HCT116 (cell line): ENCODE data around the gene ERBB3. TPM values are rescaled to one million over a fixed set of nuclear protein-coding genes. Genes with fewer than 3 reads are reported as not detected.

Experiments used
- ATAC-seq: fragments of 200-7000 bp; cut with Tn5 transposase; 2 replicates; pipeline ENCODE4 v1.9.1; 2020; ENCODE audit warnings: mild to moderate bottlenecking, moderate library complexity
- BruUV-seq: library from RNA; stranded (reverse); fragments of 400-500 nt; replicated peaks from 2 replicates; lab custom pipeline; 2021; lab: Mats Ljungman, UMichigan
- CTCF ChIA-PET: fragments of 300-600 bp; sonication (Branson Sonifier 250); formaldehyde crosslinking; loops from one replicate; lab custom pipeline; 2021; ENCODE audit warnings: antibody characterized with exemption; lab: Charles Lee
- POLR2A ChIA-PET: fragments of 300-600, 350-600 bp; sonication (Branson Sonifier 250); formaldehyde crosslinking; loops from one replicate; lab custom pipeline; 2021; ENCODE audit warnings: antibody characterized with exemption; lab: Charles Lee
- RAD21 ChIA-PET, 2 experiments: fragments of 300-600 bp; sonication (Branson Sonifier 250); formaldehyde crosslinking; loops; one replicate each; lab custom pipeline; 2023; ENCODE audit warnings: low total read pairs in 2 of 2; ENCODE audit not compliant: uncharacterized antibody in 2 of 2, unreplicated experiment in 2 of 2, low non-redundant PET in 1 of 2; lab: Charles Lee
- DNase-seq: peaks from one replicate; pipeline ENCODE4 v3.0.0-alpha.2; 2010; ENCODE audit warnings: low read depth, low spot score
- H2AFZ ChIP-seq: fragments of 200-600 bp; shearing (Covaris generic), sonication (generic); 2 replicates; pipeline ENCODE4 v1.6.1; 2017; ENCODE audit warnings: low read depth, mixed run types, mixed read lengths, antibody characterized with exemption, low read length; ENCODE audit not compliant: poor library complexity, severe bottlenecking
- H3K27ac ChIP-seq: 2 replicates; pipeline ENCODE4 v1.5.1; 2012; ENCODE audit warnings: low read depth, low read length
- H3K27me3 ChIP-seq: fragments of 200-600 bp; sonication (generic); 2 replicates; pipeline ENCODE4 v1.6.1; 2016; ENCODE audit warnings: mixed run types, low read length, mixed read lengths; ENCODE audit not compliant: insufficient read depth
- H3K36me3 ChIP-seq, 2 experiments: fragments of 200-500 bp in 1 of 2; fragments of 200-600 bp in 1 of 2; sonication (Bioruptor generic) in 1 of 2; sonication (generic) in 1 of 2; 2 replicates each; pipeline versions ENCODE4 v1.5.1 to v1.6.1; 2014 to 2016; ENCODE audit warnings: low read length in 2 of 2, inconsistent platforms in 1 of 2, mixed read lengths in 1 of 2, mixed run types in 1 of 2; ENCODE audit not compliant: insufficient read depth in 2 of 2, control insufficient read depth in 1 of 2
- H3K4me1 ChIP-seq, 2 experiments: fragments of 200-600 bp in 1 of 2; sonication (generic) in 1 of 2; 2 replicates each; pipeline versions ENCODE4 v1.5.1 to v1.6.1; 2012 to 2017; ENCODE audit warnings: low read length in 2 of 2, inconsistent platforms in 1 of 2, mild to moderate bottlenecking in 1 of 2, mixed read lengths in 1 of 2, mixed run types in 1 of 2, moderate library complexity in 1 of 2; ENCODE audit not compliant: insufficient read depth in 2 of 2, control insufficient read depth in 1 of 2
- H3K4me2 ChIP-seq: fragments of 200-600 bp; sonication (generic); 2 replicates; pipeline ENCODE4 v1.6.1; 2017; ENCODE audit warnings: mixed run types, low read length, mixed read lengths
- H3K4me3 ChIP-seq, 2 experiments: fragments of 200-600 bp in 1 of 2; sonication (generic) in 1 of 2; replicated peaks in 1 of 2; 2 replicates each; pipeline ENCODE4 v1.5.1; 2011 to 2016; ENCODE audit warnings: low read length in 2 of 2, control low read depth in 1 of 2, low read depth in 1 of 2, mild to moderate bottlenecking in 1 of 2, mixed read lengths in 1 of 2, mixed run types in 1 of 2
- H3K79me2 ChIP-seq: fragments of 200-600 bp; sonication (generic); 2 replicates; pipeline ENCODE4 v1.6.1; 2017; ENCODE audit warnings: mild to moderate bottlenecking, mixed run types, low read length, moderate library complexity, mixed read lengths; ENCODE audit not compliant: insufficient read depth
- H3K9ac ChIP-seq: fragments of 200-600 bp; sonication (generic); 2 replicates; pipeline ENCODE4 v1.6.1; 2016; ENCODE audit warnings: low read length, mixed read lengths
- H3K9me2 ChIP-seq: fragments of 200-600 bp; sonication (generic), shearing (Covaris generic); 2 replicates; pipeline ENCODE4 v1.6.1; 2017; ENCODE audit warnings: mixed run types, mild to moderate bottlenecking, moderate library complexity; ENCODE audit not compliant: insufficient read depth
- H3K9me3 ChIP-seq, 2 experiments: fragments of 200-500 bp in 1 of 2; fragments of 200-600 bp in 1 of 2; sonication (Bioruptor generic) in 1 of 2; sonication (generic) in 1 of 2; 2 replicates each; pipeline ENCODE4 v1.6.1; 2014 to 2017; ENCODE audit warnings: low read length in 2 of 2, mixed read lengths in 2 of 2, inconsistent platforms in 1 of 2, low read depth in 1 of 2, mild to moderate bottlenecking in 1 of 2, mixed run types in 1 of 2, moderate library complexity in 1 of 2; ENCODE audit not compliant: control insufficient read depth in 1 of 2, insufficient read depth in 1 of 2
- H4K20me1 ChIP-seq: fragments of 200-600 bp; sonication (generic), shearing (Covaris generic); 2 replicates; pipeline ENCODE4 v1.6.1; 2017; ENCODE audit warnings: mixed run types, mild to moderate bottlenecking, moderate library complexity; ENCODE audit not compliant: insufficient read depth
- CBX3 ChIP-seq: IDR thresholded peaks from 2 replicates; pipeline ENCODE4 v1.6.1; 2012; ENCODE audit warnings: low read depth
- CEBPB ChIP-seq: IDR thresholded peaks from 2 replicates; pipeline ENCODE4 v1.6.1; 2012; ENCODE audit warnings: low read depth
- EGR1 ChIP-seq: IDR thresholded peaks from 2 replicates; pipeline ENCODE4 v1.6.1; 2012; ENCODE audit warnings: low read depth
- ELF1 ChIP-seq: IDR thresholded peaks from 2 replicates; pipeline ENCODE4 v1.6.1; 2012; ENCODE audit warnings: low read depth, borderline replicate concordance
- EZH2phosphoT487 ChIP-seq: fragments of 200-600 bp; IDR thresholded peaks from 2 replicates; pipeline ENCODE4 v1.6.1; 2018; ENCODE audit warnings: antibody characterized with exemption, borderline replicate concordance
- FOSL1 ChIP-seq: IDR thresholded peaks from 2 replicates; pipeline ENCODE4 v1.6.1; 2012; ENCODE audit warnings: low read depth
- JUND ChIP-seq: IDR thresholded peaks from 2 replicates; pipeline ENCODE4 v1.6.1; 2012
- POLR2A ChIP-seq: IDR thresholded peaks from 2 replicates; pipeline ENCODE4 v1.7.0; 2011; ENCODE audit warnings: borderline replicate concordance; ENCODE audit not compliant: insufficient read depth, insufficient read length; ENCODE audit errors: extremely low read depth
- POLR2AphosphoS5 ChIP-seq: IDR thresholded peaks from 2 replicates; pipeline ENCODE4 v1.6.1; 2011; ENCODE audit warnings: mild to moderate bottlenecking, low read depth, low read length, moderate library complexity
- SP1 ChIP-seq: IDR thresholded peaks from 2 replicates; pipeline ENCODE4 v1.6.1; 2012; ENCODE audit warnings: low read depth
- SRF ChIP-seq: IDR thresholded peaks from 2 replicates; pipeline ENCODE4 v1.6.1; 2012; ENCODE audit warnings: low read depth
- ZFX ChIP-seq: fragments of 450-650 bp; IDR thresholded peaks from 2 replicates; pipeline ENCODE4 v1.6.1; 2017
- ZNF274 ChIP-seq: fragments of 200-500 bp; sonication (Bioruptor generic); IDR thresholded peaks from 2 replicates; pipeline ENCODE4 v1.6.1; 2014; ENCODE audit warnings: mild to moderate bottlenecking, low read depth, low read length, inconsistent platforms
- intact Hi-C: fragments of 100-400 bp; cut with micrococcal nuclease; formaldehyde crosslinking; loops from 2 replicates; pipeline ENCODE4 v1.10.0; 2022
- total RNA-seq: library from RNA; stranded (reverse); gene quantifications from one replicate; pipeline ENCODE4 v1.2.1, GENCODE V29; 2021; ENCODE audit not compliant: unreplicated experiment
- TF ChIP-seq, protein P1 (sequence below): IDR thresholded peaks from 2 replicates; pipeline ENCODE4 v1.6.1; 2012; ENCODE audit warnings: low read depth
- TF ChIP-seq, protein P2 (sequence below): IDR thresholded peaks from 2 replicates; pipeline ENCODE4 v1.6.1; 2012
- TF ChIP-seq, protein P3 (sequence below), 3 experiments: fragments of 200-600 bp in 1 of 3; sonication (generic) in 1 of 3; IDR thresholded peaks in 2 of 3; conservative IDR thresholded peaks in 1 of 3; 2 replicates each; pipeline ENCODE4 v1.5.1; 2012 to 2017; ENCODE audit warnings: low read depth in 2 of 3, low read length in 2 of 3, antibody characterized with exemption in 1 of 3, borderline replicate concordance in 1 of 3, control low read depth in 1 of 3, mild to moderate bottlenecking in 1 of 3, mixed read lengths in 1 of 3, mixed run types in 1 of 3, moderate library complexity in 1 of 3; ENCODE audit not compliant: insufficient read depth in 1 of 3
- TF ChIP-seq, protein P4 (sequence below): IDR thresholded peaks from 2 replicates; pipeline ENCODE4 v1.6.1; 2012

The ERBB3 gene
- total RNA-seq, 1 experiment from 2014 or later: 39.7 TPM

DNA sequence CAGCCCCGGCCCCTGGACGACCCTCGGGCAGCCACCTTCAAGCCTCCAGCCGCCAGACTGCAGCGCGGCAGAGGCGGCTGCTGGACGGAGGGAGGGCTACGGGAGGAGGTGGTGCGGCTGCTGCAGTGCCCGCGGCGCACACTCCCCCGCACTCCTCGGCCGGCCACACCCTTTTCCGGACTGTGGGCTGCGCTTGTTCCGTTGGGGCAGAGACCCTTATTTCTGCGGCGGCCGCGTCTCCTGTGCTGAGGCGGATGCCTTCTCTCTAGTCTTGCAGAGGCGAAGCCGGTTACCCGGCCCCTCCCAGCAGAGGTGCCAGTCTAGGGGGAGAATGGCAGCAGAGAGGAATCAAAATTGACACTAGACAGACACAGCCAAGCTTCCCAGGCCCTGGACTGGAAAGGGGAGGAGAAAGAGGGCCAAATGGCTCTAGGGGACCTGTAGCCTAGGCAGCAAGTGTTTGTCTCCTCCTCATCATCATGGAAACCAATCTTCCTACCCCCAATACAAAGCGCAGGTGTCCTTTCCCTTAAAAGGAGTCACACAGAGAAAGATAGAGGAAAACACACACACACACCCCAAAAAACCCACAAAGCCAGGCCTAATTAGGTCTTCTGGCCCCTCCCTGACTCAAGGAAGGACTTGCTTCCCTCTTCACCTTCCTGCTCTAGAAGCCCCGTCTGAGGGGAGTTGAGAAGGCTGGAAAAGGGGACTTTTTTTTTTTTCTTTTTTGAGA is 49.4 kb downstream of the ERBB3 start:
- Histone ChIP-seq H3K4me3 (peak overlapping the region; percentile 90 to 91), H3K79me2 (peaks cover 29% of the 10 kb centered on the region), H3K27me3 (no peaks in the 10 kb centered on the region), H4K20me1 (no peaks in the 10 kb centered on the region), H3K4me2 (peak overlapping the region; percentile 89), H3K36me3 (peaks cover 27 to 40% of the 10 kb centered on the region in 2 experiments), H3K9me3 (no peaks in the 10 kb centered on the region), H3K9me2 (no peaks in the 10 kb centered on the region), H2AFZ (no peak overlapping the region), H3K27ac (peak overlapping the region; percentile 76), H3K9ac (peak overlapping the region; percentile 90), H3K4me1 (peaks cover 16 to 33% of the 10 kb centered on the region in 2 experiments)
- RAD21 ChIA-PET: no interaction called here
- ATAC-seq (peak; percentile 41), DNase-seq (no peak)
- POLR2A ChIA-PET: interaction anchor here (0.7 kb wide), 1 partner anchor 16 kb away, joined by 3 read pairs; no protein-coding TSS in a partner anchor
- CTCF ChIA-PET: no interaction called here
- TF ChIP-seq EGR1 (peak; percentile 97), ZFX (no peak), FOSL1 (no peak), POLR2A (no peak), CEBPB (no peak), ZNF274 (no peak), ELF1 (no peak), EZH2phosphoT487 (no peak), POLR2AphosphoS5 (peak; percentile 32; the same call in 1 of the 2 replicates), CBX3 (no peak), JUND (no peak), SRF (no peak), SP1 (peak; percentile 16; the same call in 1 of the 2 replicates)
- TF ChIP-seq, protein P1, sequence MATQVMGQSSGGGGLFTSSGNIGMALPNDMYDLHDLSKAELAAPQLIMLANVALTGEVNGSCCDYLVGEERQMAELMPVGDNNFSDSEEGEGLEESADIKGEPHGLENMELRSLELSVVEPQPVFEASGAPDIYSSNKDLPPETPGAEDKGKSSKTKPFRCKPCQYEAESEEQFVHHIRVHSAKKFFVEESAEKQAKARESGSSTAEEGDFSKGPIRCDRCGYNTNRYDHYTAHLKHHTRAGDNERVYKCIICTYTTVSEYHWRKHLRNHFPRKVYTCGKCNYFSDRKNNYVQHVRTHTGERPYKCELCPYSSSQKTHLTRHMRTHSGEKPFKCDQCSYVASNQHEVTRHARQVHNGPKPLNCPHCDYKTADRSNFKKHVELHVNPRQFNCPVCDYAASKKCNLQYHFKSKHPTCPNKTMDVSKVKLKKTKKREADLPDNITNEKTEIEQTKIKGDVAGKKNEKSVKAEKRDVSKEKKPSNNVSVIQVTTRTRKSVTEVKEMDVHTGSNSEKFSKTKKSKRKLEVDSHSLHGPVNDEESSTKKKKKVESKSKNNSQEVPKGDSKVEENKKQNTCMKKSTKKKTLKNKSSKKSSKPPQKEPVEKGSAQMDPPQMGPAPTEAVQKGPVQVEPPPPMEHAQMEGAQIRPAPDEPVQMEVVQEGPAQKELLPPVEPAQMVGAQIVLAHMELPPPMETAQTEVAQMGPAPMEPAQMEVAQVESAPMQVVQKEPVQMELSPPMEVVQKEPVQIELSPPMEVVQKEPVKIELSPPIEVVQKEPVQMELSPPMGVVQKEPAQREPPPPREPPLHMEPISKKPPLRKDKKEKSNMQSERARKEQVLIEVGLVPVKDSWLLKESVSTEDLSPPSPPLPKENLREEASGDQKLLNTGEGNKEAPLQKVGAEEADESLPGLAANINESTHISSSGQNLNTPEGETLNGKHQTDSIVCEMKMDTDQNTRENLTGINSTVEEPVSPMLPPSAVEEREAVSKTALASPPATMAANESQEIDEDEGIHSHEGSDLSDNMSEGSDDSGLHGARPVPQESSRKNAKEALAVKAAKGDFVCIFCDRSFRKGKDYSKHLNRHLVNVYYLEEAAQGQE: no peak
- TF ChIP-seq, protein P2, sequence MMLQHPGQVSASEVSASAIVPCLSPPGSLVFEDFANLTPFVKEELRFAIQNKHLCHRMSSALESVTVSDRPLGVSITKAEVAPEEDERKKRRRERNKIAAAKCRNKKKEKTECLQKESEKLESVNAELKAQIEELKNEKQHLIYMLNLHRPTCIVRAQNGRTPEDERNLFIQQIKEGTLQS: no peak
- TF ChIP-seq, protein P3, sequence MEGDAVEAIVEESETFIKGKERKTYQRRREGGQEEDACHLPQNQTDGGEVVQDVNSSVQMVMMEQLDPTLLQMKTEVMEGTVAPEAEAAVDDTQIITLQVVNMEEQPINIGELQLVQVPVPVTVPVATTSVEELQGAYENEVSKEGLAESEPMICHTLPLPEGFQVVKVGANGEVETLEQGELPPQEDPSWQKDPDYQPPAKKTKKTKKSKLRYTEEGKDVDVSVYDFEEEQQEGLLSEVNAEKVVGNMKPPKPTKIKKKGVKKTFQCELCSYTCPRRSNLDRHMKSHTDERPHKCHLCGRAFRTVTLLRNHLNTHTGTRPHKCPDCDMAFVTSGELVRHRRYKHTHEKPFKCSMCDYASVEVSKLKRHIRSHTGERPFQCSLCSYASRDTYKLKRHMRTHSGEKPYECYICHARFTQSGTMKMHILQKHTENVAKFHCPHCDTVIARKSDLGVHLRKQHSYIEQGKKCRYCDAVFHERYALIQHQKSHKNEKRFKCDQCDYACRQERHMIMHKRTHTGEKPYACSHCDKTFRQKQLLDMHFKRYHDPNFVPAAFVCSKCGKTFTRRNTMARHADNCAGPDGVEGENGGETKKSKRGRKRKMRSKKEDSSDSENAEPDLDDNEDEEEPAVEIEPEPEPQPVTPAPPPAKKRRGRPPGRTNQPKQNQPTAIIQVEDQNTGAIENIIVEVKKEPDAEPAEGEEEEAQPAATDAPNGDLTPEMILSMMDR (IDR thresholded peaks at IDR 0.05 in 2 of 3, conservative IDR thresholded peaks at IDR 0.05 in 1 of 3; ENCODE audit: borderline replicate concordance in 1 of 3, insufficient read depth in 1 of 3, low read depth in 2 of 3, low read length in 2 of 3): no peak
- TF ChIP-seq, protein P4, sequence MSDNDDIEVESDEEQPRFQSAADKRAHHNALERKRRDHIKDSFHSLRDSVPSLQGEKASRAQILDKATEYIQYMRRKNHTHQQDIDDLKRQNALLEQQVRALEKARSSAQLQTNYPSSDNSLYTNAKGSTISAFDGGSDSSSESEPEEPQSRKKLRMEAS: no peak
- intact Hi-C loops: loop anchor here (2.0 kb wide), 1 partner anchor 23 kb away; the partner anchor contains the start of gene MYL6B
- no TSS peak for BruUV-seq
